CD1c-positive myeloid dendritic cell (primary cell): ENCODE data around the gene NUDCD3.

ENCODE experiments used
- DNase-seq: peaks from one replicate; pipeline ENCODE4 v3.0.0-alpha.2; 2016; ENCODE audit errors: extremely low spot score

Gene NUDCD3

DNA sequence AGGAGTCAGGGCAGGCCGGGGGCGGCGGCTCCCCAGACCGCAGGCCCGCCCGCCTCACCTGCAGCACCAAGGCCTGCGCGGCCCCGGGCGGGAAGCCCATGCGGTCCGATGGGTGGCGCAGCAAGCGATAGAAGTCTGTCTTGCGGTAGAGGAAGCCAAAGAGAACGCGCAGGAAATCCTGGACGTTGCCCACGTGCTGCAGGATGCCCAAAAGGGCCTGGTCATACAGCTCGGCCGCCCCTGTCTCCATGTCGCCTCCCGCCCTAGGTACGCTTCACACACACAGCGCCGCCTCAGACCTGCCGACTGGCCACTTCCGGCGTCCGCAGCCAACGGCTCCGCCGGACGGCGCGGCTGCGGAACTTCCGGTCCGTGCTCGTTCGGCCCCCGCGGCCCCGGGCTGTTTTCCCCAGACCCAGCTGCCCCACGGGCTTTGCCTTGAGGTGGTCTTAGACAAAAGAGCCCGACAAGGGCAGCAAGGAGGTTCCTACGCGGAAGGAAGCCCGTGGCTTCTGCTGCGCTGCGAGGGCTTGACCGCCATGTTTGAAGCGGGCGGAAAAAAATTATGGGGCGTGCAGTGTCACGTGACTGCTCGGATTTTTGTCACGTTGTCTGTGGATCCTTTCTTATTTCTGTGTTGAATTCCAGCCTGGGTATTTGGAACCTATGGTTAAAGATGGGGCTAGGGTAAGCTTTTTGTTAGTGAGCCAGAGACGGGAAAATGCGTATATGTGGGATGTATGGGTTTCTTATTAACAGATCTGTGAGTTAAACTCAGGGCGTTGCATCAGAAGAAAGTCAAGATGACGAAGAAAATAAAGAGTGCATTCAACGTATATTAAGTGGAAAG lies at the start of gene NUDCD3:
Gene NUDCD3, minus strand, starts transcription at position 308 of the 850 bp plus-strand sequence. Its CDS starts 58 bp downstream, at position 250.
- DNase-seq: peak; percentile 91

DNA sequence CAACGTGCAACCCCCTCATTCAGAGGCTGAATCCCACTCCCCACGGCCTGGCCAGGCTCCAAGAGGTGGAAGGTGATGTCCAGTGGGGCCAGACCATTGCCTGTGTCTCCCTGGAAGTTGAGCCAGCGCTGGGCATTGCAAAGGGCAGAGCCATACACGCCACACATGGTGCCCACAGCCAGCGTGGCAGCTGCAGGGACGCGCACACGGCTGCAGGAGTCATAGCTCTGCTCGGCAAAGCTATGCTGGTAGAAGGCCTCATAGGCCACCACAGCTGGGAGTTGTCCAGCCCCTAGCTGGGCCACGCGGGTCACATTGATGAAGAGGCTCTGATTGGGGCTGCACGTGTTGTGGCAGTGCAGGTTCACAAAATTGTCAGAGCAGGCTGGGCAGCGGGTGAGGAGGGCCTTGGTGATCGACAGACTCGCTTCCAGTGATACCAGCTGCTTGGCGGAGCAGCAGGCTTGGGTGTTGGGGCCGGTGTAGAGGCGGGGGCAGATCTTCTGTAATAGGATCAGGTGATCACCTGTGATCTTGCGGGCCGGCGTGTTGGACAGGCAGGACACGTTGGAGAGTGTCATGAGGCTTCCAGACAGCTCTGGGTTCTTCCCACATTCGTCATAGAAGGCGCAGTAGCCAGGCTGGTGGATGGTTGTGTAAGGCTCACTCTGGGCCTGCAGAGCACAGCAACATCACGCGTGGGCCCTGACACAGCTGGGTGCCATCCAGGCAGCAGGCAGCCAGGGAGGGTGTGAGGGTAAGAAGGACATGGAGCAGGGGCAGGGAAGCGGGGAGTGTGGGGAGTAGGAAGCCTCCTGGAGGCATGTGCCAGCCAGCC lies 49.4 kb upstream of the NUDCD3 start:
- no peak for DNase-seq

DNA sequence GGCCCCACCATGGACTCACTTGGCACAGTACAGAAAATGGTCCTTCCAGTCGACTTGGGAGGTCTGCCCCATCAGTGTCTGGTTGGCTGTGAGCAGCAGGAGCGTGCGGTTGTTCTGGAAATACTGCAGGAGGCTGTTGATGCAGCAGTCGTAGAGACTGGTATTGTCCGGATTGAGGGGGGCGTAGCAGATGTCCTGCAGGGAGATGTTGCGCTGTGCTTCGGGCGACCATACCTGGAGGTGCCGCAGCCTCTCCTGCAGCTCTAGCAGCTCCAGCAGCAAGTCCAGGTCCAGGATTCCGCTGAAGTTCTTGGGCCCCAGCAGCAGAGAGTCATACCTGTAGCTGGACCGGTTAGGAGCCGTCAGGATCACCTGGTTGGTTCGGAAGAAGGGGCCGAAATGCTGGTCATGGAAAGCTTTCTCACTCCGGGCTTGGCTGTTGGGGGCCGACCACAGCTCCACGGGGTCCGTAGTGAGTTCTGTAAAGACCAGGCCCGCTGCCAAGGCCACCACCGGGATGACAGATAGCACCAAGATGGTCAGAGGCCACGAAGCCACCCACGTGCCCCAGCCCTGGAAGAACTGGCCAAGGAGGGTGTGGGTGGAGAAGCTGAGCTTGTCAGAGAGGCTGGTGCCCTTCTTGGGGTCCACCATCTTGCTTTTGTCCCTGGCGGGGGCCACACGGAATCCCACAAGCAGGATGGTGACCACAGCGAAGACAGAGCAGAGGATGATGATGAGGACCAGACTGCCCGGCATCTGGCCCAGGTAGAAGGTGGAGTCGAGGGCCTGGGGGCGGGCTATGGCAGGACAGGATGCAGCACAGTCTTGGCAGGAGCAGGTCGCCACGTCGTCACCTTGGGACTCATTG lies 48.6 kb upstream of the NUDCD3 start:
- DNase-seq: no peak

DNA sequence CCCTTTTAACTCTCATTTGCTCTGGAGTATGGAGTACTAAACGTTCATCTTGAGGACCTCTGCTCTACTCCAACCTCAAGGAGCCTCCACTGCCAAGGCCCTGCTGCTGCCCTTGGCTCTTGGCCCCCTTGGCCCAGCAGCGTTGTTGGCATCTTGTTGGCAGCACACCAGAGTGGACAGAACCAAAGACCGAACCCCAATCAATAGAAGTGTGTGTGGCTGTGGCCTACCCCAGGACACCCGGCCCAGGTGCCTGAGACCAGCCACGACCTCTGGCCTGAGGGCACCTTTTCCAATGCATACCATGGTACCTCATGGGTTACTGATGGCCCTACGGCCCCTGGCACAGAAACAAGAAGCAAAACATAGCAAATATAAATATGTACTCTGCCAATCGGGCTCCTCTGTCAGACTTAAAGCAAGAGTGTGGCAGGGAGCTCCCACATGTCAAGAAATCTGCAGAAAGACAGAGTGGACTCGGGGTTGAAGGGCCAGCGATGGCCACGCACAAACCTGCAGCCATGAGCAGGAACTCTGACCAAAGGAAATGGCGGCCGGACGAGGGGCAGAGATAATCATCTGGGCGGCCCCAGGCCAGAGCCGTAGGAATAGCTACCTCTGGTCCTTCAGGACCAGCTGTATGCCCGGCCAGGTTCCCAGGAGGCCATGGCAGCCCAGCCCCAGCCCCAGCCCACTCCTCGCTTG lies 47.8 kb upstream of the NUDCD3 start:
- no peak for DNase-seq

DNA sequence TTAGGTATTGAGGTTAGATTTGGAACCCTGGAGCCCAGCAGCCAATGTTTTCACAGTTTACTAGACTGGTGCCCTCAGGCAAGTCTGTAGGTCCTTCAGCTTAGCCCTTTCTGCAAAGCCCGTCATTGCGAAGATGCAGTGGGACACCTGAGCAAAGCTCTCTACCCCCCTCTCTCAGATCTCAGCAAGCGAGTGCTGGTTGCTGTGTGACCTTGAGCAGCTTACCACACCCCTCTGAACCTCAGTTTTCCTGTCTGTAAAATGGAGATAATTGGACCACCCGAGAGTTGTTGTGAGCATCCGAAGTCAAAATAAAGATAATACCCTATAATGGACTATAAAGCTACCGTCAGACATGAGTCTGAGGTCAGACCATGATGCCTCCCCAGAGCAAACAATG lies 47.0 kb upstream of the NUDCD3 start:
- DNase-seq: no peak

DNA sequence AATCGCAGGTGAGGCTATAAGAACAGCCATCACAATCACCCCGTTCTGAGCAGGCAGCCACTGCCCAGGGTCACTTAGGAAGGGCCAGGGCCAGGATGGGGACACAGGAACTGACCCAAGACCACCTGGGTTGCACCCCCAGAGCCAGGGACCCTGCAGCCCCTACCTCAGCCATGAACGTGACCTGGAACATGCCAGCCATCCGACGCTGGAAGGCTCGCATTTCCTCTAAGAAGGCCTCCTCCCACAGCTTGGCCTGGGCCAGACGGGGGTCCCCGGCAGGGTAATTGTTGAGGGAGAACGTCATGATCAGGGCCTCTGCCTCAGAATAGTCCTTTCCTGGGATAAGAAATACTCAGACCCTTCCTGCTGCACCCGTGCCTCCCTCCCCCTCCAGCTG lies 45.6 kb upstream of the NUDCD3 start:
- DNase-seq: no peak

DNA sequence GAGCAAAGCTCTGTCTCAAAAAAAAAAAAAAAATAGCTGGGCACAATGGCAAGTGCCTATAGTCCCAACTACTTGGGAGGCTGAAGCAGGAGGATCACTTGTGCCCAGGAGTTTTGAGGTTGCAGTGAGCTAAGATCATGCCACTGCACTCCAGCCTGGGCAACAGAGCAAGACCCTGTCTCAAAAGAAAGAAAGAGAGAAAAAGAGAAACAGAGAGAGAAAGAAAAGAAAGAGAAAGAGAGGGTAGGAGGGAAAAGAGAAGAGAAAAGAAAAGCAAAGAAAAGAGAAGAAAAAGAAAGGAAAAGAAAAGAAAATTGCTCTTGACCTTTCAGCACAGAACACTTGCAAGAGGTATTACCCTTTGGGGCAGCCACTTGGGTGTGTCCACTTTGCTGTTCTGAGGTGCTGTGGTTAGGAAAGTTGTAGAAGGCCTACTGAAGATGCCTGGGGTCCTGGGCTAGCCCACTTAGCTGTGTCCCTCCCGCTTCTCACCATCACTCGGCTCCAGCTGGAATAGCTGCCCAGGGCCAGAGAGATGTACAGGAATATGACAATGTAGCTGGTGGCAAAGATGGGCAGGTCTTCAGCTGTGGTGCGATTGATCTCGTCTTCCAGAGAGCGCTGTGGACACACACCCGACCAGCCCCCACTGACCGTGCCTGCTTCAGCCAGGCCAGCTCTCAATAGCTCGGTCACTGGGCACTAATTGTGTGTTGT lies 45.0 kb upstream of the NUDCD3 start:
- no peak for DNase-seq

DNA sequence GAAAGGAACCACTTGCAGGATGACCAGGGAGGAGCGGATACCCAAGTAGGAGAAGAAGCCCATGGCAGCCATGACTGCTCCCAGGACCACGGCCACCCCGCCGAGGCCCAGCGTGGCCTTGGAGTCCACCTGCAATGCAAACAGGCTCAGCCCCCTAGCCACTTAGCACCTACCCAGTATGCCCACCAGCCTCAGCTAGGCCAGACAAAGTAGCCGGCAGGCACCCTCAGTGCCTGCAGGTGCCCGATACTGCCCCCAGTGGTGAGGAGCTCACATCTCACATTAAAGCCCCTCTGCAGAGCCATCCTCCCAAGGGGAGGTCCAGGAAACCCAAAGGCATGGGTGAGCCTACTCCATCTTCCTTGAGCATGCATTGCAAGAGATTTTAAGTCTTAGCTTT lies 44.0 kb upstream of the NUDCD3 start:
- DNase-seq: peak; percentile 40

DNA sequence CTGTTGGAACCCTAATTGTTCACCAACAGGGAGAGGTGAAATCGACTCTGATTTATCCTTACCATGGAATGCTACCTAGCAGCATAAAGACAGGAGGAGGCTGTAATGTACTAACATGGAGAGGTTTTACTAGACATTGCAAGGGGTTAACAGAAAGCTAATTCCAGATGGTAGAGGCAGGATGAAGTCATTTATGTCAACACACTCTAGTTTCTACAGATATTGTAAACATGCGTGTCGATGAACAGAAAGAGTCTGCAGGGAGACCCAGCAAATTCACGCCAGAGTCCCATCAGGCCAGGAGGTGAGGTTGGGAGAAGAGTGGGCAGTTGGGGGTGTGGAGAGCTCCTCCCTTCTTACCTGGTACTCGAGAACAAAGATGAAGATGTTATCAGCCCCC lies 43.6 kb upstream of the NUDCD3 start:
- DNase-seq: no peak

DNA sequence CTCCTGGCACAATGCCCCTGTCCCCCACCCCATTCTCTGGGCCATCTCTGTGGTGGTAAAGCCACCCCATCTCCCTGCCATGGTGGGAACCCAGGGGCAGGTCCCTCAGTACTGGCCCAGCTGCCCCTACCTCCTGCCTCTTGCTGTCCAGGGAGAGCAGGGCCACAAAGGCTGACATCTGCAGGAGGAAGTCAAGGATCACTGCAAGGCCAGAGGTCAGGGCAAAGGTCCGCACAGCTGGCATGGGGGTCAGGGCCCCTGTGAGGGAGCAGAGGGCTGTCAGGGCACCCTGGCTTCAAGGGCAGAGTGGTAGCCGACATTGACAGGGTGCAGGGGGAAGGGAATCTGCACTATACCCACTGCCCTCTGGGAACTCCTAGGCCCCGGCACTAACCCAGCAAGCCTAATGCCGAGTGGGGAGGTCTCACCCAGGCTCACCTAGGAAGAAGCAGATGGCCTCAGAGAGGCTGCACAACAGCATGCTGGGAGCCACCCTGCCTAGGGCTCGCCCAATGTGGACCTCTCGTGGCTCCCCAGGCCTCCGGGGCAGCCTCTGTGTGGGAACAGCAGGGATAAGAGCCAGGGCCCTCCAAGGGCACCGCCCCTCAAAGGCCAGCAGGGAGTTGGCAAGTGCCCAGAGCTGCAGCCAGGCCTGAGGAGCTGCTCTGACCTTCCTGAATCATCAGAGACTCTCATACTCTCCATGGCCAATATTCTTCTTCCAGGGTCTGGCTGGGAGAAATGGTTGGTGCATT lies 43.0 kb upstream of the NUDCD3 start:
- no peak for DNase-seq

DNA sequence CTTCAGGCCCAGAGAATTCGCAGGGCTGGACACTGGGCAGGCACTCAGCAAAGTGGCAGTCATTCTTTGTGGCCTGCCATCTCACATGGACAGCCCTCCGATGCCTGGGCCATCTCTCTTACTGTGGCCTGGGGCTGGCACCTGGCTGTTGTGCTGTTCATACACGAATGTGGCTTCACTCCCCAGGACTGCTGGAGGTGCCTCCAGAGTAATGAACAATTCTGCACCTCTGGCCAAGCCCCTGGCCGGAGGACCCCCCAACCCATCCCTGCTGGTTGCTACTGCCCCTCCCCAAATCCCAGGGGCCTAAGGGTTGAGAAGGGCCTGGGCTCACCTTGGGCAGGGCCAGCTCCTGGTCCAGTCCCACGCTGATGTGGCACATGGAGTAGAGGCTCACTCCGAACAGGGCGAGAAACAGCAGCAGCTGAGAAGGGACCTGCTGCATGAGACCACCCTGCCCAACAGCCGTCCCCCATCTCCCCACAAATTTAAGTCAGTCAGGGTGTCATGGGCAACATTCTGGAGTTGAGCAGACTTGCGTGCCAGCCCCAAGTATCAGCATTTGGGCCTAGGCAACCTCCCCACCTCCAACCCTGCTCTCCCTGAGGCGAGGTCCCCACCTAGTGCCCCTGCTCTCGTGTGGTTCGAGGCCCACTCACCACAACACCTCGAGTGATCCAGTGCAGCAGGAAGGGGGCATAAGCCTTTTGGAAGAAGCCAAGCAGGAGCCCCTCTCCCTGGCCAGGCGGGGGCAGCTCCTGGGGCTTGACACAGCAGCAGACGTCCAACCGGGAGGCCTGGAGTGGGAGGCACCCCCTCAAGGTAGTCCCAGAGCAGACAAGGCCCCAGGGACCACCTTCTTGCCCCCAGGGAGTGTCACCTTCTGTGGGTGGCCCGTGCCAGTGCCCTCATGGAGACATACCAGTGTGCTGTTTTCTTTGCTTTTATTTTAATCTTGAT lies 41.2 kb upstream of the NUDCD3 start:
- no peak for DNase-seq

DNA sequence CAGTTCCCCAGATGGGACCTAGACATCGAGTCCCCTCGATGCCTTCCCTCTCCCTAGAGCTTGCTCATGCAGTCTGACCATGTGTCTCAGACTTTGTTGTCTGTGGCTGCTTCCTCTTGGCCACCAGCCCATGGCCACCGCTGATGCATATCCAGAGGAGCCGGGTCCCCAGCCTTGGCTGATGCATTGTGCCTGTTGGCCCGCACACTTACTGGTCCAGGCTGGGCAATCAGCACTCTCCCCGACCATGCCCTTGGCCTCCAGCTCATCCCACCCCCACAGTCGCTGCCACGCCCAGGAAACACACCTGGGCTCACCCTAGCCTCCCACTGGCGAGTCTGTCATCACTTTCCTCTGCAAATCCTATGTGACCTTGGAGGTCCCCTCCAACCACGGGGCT lies 40.5 kb upstream of the NUDCD3 start:
- DNase-seq: no peak

DNA sequence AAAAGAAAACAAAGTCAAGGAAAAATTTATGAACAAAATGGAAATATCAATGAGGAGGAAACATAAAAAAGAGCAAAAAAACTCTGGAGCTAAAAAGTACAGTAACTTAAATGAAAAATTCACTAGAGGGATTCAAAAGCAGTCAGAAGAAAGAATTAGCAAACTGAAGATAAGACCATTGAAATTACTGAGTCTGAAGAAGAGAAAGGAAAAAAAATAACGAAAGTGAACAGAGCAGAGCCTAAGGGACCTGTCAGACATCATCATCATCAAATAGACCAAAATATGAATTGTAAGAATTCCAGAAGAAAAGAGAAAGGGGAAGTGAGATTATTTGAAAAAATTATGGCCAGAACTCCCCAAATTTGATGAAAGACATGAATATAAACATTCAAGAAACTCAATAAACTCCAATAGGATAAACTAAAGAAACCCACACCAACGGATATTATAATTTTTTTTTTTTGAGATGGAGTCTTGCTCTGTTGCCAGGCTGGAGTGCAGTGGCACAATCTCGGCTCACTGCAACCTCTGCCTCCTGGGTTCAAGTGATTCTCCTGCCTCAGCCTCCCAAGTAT lies 34.4 kb upstream of the NUDCD3 start:
- DNase-seq: no peak

DNA sequence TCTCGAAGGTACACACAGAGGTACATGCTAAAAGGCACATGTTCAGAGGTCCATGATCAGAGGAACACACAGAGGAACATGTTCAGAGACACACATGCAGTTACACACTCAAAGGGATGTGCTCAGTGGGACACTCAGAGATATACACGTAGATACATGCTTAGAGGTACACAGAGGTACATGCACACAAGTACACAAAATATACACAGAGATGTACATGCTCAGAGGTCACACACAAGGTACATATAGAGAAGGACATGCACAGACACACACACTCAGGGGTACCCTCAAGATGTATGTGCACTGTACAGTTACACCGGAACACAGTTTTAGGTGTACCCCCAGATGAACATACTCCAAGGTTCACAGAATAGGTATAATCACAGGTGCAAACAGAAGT lies 31.9 kb upstream of the NUDCD3 start:
- no peak for DNase-seq

DNA sequence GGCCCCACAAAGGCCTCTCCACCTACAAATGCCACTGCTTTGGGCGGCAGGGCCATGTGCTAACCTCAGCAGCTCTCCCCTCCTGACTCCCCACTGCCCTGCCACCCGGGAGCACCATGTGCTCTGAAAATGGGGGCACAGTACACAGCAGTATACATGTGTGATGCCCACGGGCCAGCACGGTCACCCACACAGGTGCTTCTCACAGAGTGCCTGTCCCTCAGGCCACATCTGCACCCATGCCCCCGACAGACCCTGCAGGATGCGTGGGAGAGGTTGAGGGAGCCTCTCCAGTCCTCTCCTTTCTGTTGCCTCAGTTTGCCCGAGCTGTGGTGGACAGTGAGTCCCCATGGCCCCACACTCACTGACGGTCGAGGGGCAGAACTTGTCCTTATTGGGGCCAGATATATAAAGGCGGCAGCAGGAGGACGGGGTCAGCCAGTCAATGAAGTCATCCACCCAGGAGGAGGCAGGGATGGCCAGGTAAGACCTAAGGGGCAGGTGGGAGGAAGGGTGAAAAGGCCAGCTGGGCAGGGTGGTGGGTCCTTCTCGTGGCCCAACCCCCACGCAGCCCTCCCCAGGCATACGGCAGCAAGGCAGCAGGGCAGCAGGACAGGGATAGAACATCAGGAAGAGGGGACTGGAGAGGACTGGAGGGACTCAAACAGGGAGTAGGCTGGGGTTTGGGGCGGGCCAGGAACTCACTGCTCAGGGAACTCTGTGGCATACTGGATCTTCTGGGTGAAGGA lies 31.1 kb upstream of the NUDCD3 start:
- no peak for DNase-seq

DNA sequence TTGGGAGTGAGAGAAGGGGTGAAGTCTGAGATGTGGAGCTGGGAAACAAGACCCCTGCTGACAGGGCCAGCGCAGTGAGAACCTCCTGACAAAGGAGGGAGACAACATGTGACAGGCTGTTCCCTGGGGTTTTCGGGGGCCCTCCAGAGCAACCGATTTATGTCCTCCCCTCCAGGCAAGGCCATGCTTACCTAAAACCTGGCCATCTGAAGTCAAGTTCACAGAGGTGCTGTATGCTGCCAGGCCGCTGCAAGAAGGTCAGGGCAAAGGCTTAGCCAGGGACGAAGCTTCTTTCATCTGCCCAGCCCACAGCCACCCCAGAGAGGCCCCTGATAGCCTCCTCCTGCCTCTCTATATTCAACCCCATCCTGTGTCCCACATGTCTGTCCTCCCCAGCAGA lies 30.1 kb upstream of the NUDCD3 start:
- DNase-seq: no peak

DNA sequence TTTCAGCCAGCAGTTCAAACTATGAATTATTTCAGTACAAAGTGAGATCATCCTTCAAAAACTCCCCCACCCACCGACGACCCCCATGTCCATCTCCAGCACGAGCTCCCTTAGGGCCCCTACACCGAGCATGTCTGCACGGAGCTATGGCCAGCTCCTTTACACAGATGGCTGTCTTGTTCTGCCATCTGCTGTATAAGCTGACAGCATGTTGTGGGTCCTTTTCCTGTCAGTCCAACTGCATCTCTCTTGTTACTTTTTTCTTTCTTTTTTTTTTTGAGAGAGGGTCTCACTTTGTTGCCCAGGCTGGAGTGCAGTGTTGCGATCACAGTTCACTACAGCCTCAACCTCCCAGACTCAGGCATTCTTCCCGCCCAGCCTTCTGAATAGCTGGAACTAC lies 29.1 kb upstream of the NUDCD3 start:
- no peak for DNase-seq

DNA sequence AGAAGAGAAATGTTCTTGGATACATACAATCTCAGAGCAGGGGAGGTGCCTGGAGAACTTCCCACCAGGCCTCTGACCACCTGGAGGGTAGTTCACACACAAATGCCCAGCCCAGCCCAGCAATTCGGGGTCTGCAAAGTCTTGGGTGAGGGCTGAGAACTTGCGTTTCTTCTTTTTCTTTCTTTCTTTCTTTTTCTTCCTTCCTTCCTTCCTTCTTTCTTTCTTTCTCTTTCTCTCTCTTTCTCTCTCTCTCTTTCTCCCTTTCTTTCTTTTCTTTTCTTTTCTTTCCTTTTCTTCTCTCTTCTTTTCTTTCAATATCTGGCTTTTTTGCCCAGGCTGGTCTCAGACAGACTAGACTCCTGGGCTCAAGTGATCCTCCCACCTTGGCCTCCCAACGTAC lies 28.3 kb upstream of the NUDCD3 start:
- no peak for DNase-seq
